ENCODE results near the gene INPP5A. TPM values are rescaled to one million over a fixed set of nuclear protein-coding genes. Genes with fewer than 3 reads are reported as not detected.

Gene INPP5A
- total RNA-seq, 1 experiment from 2014 or later = 12.3 TPM

GRCh38 chr10:132541601-132542011 is 4.0 kb downstream of the INPP5A start:
- CTCF ChIA-PET = no interaction called here
- no peak overlapping the region for H3K4me2 ChIP-seq (ENCODE audit: low read length)
- intact Hi-C loops (cut with micrococcal nuclease) = no loop called here
- H3K9me2 ChIP-seq (ENCODE audit: insufficient read depth) = no peaks in the 10 kb centered on the region
- H3K4me3 ChIP-seq (replicated peaks in 1 of 2; ENCODE audit: low read depth in 1 of 2, low read length in 2 of 2) = no peak overlapping the region
- H3K79me2 ChIP-seq (ENCODE audit: insufficient read depth, low read length) = no peaks in the 10 kb centered on the region
- no peak for TF ChIP-seq EZH2 (IDR thresholded peaks at IDR 0.05)
- TF ChIP-seq FOSL1 (IDR thresholded peaks at IDR 0.05; ENCODE audit: low read depth) = no peak
- no peak for TF ChIP-seq EZH2phosphoT487 (IDR thresholded peaks at IDR 0.05; ENCODE audit: borderline replicate concordance)
- TF ChIP-seq YY1 (IDR thresholded peaks at IDR 0.05; ENCODE audit: extremely low read depth, insufficient replicate concordance, low read depth, low read length) = no peak
- no peak for TF ChIP-seq SRF (IDR thresholded peaks at IDR 0.05; ENCODE audit: low read depth)
- no peak for TF ChIP-seq EGR1 (IDR thresholded peaks at IDR 0.05; ENCODE audit: low read depth)
- no peak for TF ChIP-seq ATF3 (IDR thresholded peaks at IDR 0.05)
- no peak for TF ChIP-seq POLR2A (IDR thresholded peaks at IDR 0.05; ENCODE audit: borderline replicate concordance, extremely low read depth, insufficient read depth, insufficient read length)
- TF ChIP-seq POLR2AphosphoS5 (IDR thresholded peaks at IDR 0.05; ENCODE audit: low read depth, low read length) = no peak
- TF ChIP-seq JUND (IDR thresholded peaks at IDR 0.05) = no peak
- TF ChIP-seq MAX (IDR thresholded peaks at IDR 0.05) = no peak
- no peak for TF ChIP-seq SIN3A (IDR thresholded peaks at IDR 0.05; ENCODE audit: low read depth)
- peaks cover 0 to 10% of the 10 kb centered on the region in 2 experiments; a peak in 1 of 4 replicates for H3K4me1 ChIP-seq (ENCODE audit: control insufficient read depth in 1 of 2, insufficient read depth in 2 of 2, low read length in 2 of 2)
- ATAC-seq (no peak), DNase-seq (ENCODE audit: low read depth, low spot score) (no peak)
- no peak overlapping the region for H3K27ac ChIP-seq (ENCODE audit: low read depth, low read length)
- no peaks in the 10 kb centered on the region for H3K9me3 ChIP-seq (ENCODE audit: control insufficient read depth in 1 of 2, insufficient read depth in 1 of 2, low read depth in 1 of 2, low read length in 2 of 2)
- no peak overlapping the region for H2AFZ ChIP-seq (ENCODE audit: low read depth, low read length, poor library complexity, severe bottlenecking)
- no peaks in the 10 kb centered on the region for H3K27me3 ChIP-seq (ENCODE audit: insufficient read depth, low read length)
- RAD21 ChIA-PET (ENCODE audit: low non-redundant PET in 1 of 2, low total read pairs in 2 of 2, uncharacterized antibody in 2 of 2, unreplicated experiment in 2 of 2) = no interaction called here
- H4K20me1 ChIP-seq (ENCODE audit: insufficient read depth) = no peaks in the 10 kb centered on the region
- H3K9ac ChIP-seq (ENCODE audit: low read length) = no peak overlapping the region
- POLR2A ChIA-PET = no interaction called here
- H3K36me3 ChIP-seq (ENCODE audit: control insufficient read depth in 1 of 2, insufficient read depth in 2 of 2, low read length in 2 of 2) = no peaks in the 10 kb centered on the region
- BruUV-seq (replicated peaks) = no TSS peak
